HG03460 (cell line): ENCODE data around the gene NOP53.
"Not testable (repeated sequence)": the region's sequence is repeated elsewhere in the genome, so short reads cannot be mapped to it uniquely, and the experiment has no call there.

Experiments used
- ATAC-seq: cut with Tn5 transposase; IDR thresholded peaks from one replicate; pipeline ENCODE4 v1.9.1; 2021; ENCODE audit not compliant: unreplicated experiment

NOP53 gene

GRCh38 chr19:47716270-47716937, 28.9 kb upstream of the NOP53 start:
- no peak for ATAC-seq

GRCh38 chr19:47718415-47719046, 26.8 kb upstream of the NOP53 start:
- ATAC-seq: not testable (repeated sequence)

GRCh38 chr19:47719047-47719859, 26.1 kb upstream of the NOP53 start:
- no peak for ATAC-seq

- ATAC-seq: no peak
These were observed 24.5 kb upstream of the NOP53 start for GRCh38 chr19:47720669-47721422.

GRCh38 chr19:47723581-47723940, 21.8 kb upstream of the NOP53 start:
- ATAC-seq: no peak

GRCh38 chr19:47725759-47726401, 19.5 kb upstream of the NOP53 start:
- no peak for ATAC-seq

GRCh38 chr19:47726467-47726866, 18.9 kb upstream of the NOP53 start:
- no peak for ATAC-seq

- not testable (repeated sequence) for ATAC-seq
These were observed 17.1 kb upstream of the NOP53 start for GRCh38 chr19:47728295-47728694.

GRCh38 chr19:47729468-47729798, 15.9 kb upstream of the NOP53 start:
- ATAC-seq: no peak

- no peak for ATAC-seq
These were observed 15.4 kb upstream of the NOP53 start for GRCh38 chr19:47729799-47730520.

GRCh38 chr19:47730521-47730889, 14.8 kb upstream of the NOP53 start:
- no peak for ATAC-seq

- no peak for ATAC-seq
These were observed 14.4 kb upstream of the NOP53 start for GRCh38 chr19:47730910-47731309.

GRCh38 chr19:47735131-47735530, 10.2 kb upstream of the NOP53 start:
- no peak for ATAC-seq

GRCh38 chr19:47740866-47741519, 4.4 kb upstream of the NOP53 start:
- no peak for ATAC-seq

- ATAC-seq: no peak
These were observed 3.7 kb upstream of the NOP53 start for GRCh38 chr19:47741544-47742140.

GRCh38 chr19:47742634-47743033, 2.7 kb upstream of the NOP53 start:
- no peak for ATAC-seq

GRCh38 chr19:47746129-47746528, 783 bp downstream of the NOP53 start:
- ATAC-seq: not testable (repeated sequence)

GRCh38 chr19:47749326-47749725, 4.0 kb downstream of the NOP53 start:
- ATAC-seq: no peak

- ATAC-seq: no peak
These were observed 5.4 kb downstream of the NOP53 start for GRCh38 chr19:47750752-47751151.
